Effector CD4-positive, alpha-beta T cell (primary cell): ENCODE measurements around the gene RD3L.

Source experiments
- DNase-seq: peaks from one replicate; pipeline ENCODE4 v3.0.0-alpha.2; 2020

The RD3L gene

GRCh38 chr14:103892247-103892646, 50.1 kb downstream of the RD3L start:
- DNase-seq: no peak

GRCh38 chr14:103891667-103892215, 50.6 kb downstream of the RD3L start:
- DNase-seq: no peak

- no peak for DNase-seq
Measured at GRCh38 chr14:103890821-103891666, 51.3 kb downstream of the RD3L start.
